NCI-H748 treated with DMSO at 0.1 percent for 48 hours (cell line): ENCODE measurements around the gene YIPF2.
"Not testable (repeated sequence)": the region's sequence is repeated elsewhere in the genome, so short reads cannot be mapped to it uniquely, and the experiment has no call there.

Experiments used
- DNase-seq: peaks from one replicate; lab custom pipeline; 2025; lab: John Stamatoyannopoulos, UW

YIPF2 gene

GRCh38 chr19:10911579-10912363 is 16.7 kb downstream of the YIPF2 start:
- no peak for DNase-seq

GRCh38 chr19:10908380-10908960 is 20.0 kb downstream of the YIPF2 start:
- DNase-seq: no peak

GRCh38 chr19:10907925-10908324 is 20.5 kb downstream of the YIPF2 start:
- DNase-seq: no peak

- no peak for DNase-seq
Observed at GRCh38 chr19:10899151-10899653, 29.2 kb downstream of the YIPF2 start.

- no peak for DNase-seq
Observed at GRCh38 chr19:10898633-10899032, 29.8 kb downstream of the YIPF2 start.

GRCh38 chr19:10896851-10897526 is 31.4 kb downstream of the YIPF2 start:
- DNase-seq: no peak

- DNase-seq: no peak
Observed at GRCh38 chr19:10895920-10896319, 32.5 kb downstream of the YIPF2 start.

- DNase-seq: no peak
Observed at GRCh38 chr19:10895363-10895762, 33.1 kb downstream of the YIPF2 start.

- DNase-seq: no peak
Observed at GRCh38 chr19:10894911-10895213, 33.6 kb downstream of the YIPF2 start.

- no peak for DNase-seq
Observed at GRCh38 chr19:10892256-10892655, 36.2 kb downstream of the YIPF2 start.

GRCh38 chr19:10891405-10892086 is 36.9 kb downstream of the YIPF2 start:
- DNase-seq: no peak

- no peak for DNase-seq
Observed at GRCh38 chr19:10889880-10890279, 38.6 kb downstream of the YIPF2 start.

- no peak for DNase-seq
Observed at GRCh38 chr19:10888421-10888866, 40.0 kb downstream of the YIPF2 start.

GRCh38 chr19:10887616-10888367 is 40.6 kb downstream of the YIPF2 start:
- no peak for DNase-seq

GRCh38 chr19:10885201-10886169 is 43.0 kb downstream of the YIPF2 start:
- DNase-seq: no peak

- no peak for DNase-seq
Observed at GRCh38 chr19:10884274-10884673, 44.2 kb downstream of the YIPF2 start.

GRCh38 chr19:10882108-10882457 is 46.4 kb downstream of the YIPF2 start:
- DNase-seq: no peak

GRCh38 chr19:10881403-10882107 is 46.9 kb downstream of the YIPF2 start:
- no peak for DNase-seq

- no peak for DNase-seq
Observed at GRCh38 chr19:10878253-10878652, 50.2 kb downstream of the YIPF2 start.

GRCh38 chr19:10877608-10878007 is 50.8 kb downstream of the YIPF2 start:
- DNase-seq: not testable (repeated sequence)
